Measurements from ENCODE around the gene B4GALT5.
A peak's percentile ranks its signal among the peaks of the same experiment; 100 is the strongest.

The B4GALT5 gene

GRCh38 chr20:49592120-49592519, 121.6 kb downstream of the B4GALT5 start:
- TF ChIP-seq, protein P1, sequence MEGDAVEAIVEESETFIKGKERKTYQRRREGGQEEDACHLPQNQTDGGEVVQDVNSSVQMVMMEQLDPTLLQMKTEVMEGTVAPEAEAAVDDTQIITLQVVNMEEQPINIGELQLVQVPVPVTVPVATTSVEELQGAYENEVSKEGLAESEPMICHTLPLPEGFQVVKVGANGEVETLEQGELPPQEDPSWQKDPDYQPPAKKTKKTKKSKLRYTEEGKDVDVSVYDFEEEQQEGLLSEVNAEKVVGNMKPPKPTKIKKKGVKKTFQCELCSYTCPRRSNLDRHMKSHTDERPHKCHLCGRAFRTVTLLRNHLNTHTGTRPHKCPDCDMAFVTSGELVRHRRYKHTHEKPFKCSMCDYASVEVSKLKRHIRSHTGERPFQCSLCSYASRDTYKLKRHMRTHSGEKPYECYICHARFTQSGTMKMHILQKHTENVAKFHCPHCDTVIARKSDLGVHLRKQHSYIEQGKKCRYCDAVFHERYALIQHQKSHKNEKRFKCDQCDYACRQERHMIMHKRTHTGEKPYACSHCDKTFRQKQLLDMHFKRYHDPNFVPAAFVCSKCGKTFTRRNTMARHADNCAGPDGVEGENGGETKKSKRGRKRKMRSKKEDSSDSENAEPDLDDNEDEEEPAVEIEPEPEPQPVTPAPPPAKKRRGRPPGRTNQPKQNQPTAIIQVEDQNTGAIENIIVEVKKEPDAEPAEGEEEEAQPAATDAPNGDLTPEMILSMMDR (IDR thresholded peaks at IDR 0.05) = no peak
- H3K36me3 Mint-ChIP-seq (ENCODE audit: low read depth) = no peaks in the 10 kb centered on the region
- no peak overlapping the region for H3K4me3 Mint-ChIP-seq
- H3K4me1 Mint-ChIP-seq = peaks cover 39% of the 10 kb centered on the region
- no peak for DNase-seq
- H3K27ac Mint-ChIP-seq = no peak overlapping the region
- peaks cover 21% of the 10 kb centered on the region for H3K27me3 Mint-ChIP-seq (ENCODE audit: low read depth, poor library complexity)
- no peaks in the 10 kb centered on the region for H3K9me3 Mint-ChIP-seq

DNA sequence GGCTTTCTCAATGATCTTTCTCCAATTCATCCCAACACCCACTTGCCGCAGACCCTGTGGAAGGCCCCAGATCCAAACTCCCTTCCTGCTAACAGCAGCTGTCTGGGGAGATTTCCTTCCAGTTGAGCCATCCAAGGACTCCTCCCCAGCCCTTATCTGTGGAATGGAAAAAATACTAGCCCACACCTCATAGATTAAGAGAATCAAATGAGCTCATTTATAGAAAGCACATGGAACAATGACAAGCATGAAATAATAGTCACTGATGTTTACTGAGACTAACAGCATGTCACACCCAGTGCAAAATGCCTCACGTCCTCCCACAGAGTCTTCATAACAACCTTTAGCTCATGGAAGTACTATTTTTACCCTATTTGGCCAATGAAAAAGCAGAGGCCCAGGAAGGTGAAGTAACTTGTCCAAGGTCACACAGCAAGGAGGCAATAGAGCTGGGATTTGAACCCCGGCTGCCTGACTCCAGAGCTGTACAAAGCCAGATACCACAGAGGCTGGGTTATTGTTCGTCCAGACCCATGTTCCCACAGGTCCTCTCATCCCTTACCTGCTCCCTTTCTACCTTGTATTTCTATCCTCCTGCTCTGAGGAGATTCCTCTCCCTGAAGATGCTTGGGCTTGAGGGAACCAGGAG, 122.3 kb downstream of the B4GALT5 start:
- no peak for DNase-seq
- no peaks in the 10 kb centered on the region for H3K36me3 Mint-ChIP-seq (ENCODE audit: low read depth)
- H3K27ac Mint-ChIP-seq = peak overlapping the region; percentile 84
- no peak overlapping the region for H3K4me3 Mint-ChIP-seq
- H3K4me1 Mint-ChIP-seq = peaks cover 41% of the 10 kb centered on the region
- peaks cover 21% of the 10 kb centered on the region for H3K27me3 Mint-ChIP-seq (ENCODE audit: low read depth, poor library complexity)
- H3K9me3 Mint-ChIP-seq = no peaks in the 10 kb centered on the region
- TF ChIP-seq, protein P1 (IDR thresholded peaks at IDR 0.05) = no peak

DNA sequence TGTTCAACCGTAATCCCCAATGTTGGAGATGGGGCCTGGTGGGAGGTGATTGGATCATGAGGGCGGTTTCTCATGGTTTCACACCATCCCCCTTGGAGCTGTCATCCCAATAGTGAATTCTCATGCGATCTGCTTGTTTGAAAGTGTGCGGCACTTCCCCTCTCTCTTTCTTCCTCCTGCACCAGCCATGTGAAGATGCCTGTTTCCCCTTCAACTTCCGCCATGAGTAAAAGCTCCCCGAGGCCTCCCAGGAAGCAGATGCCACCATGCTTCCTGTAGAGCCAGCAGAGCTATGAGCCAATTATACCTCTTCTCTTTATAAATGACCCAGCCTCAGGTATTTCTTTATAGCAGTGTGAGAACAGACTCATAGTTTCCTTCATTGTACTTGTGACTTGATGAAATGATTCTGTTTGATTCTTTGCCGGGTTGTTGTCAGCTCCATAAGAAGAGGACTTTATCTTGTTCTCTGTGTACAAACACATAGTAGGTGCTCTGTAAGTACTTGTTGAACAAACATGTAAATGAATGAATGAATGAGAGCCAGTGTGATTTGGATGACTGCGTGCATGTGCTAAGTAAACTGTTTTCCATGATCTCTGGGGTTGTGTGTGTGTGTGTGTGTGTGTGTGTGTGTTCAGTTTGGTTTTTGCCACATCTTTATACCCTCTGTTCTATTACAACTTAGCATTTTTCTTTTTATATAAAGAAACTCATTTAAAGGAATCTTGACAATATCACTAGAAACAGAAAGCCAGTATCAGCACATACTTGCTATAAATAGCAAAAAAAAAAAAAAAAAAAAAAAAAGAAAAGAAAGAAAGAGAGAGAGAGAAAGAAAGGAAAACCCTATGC, 123.3 kb downstream of the B4GALT5 start:
- Mint-ChIP-seq H3K4me3 (no peak overlapping the region), H3K9me3 (no peaks in the 10 kb centered on the region), H3K27me3 (ENCODE audit: low read depth, poor library complexity) (peaks cover 21% of the 10 kb centered on the region), H3K36me3 (ENCODE audit: low read depth) (no peaks in the 10 kb centered on the region), H3K4me1 (peaks cover 41% of the 10 kb centered on the region), H3K27ac (no peak overlapping the region)
- no peak for DNase-seq
- TF ChIP-seq, protein P1 (IDR thresholded peaks at IDR 0.05) = no peak

- Mint-ChIP-seq H3K27me3 (ENCODE audit: low read depth, poor library complexity) (peaks cover 21% of the 10 kb centered on the region), H3K4me3 (no peak overlapping the region), H3K9me3 (no peaks in the 10 kb centered on the region), H3K4me1 (peaks cover 37% of the 10 kb centered on the region), H3K27ac (no peak overlapping the region), H3K36me3 (ENCODE audit: low read depth) (no peaks in the 10 kb centered on the region)
- DNase-seq = no peak
- TF ChIP-seq, protein P1 (IDR thresholded peaks at IDR 0.05) = no peak
These were observed 123.9 kb downstream of the B4GALT5 start for GRCh38 chr20:49589747-49590146.

GRCh38 chr20:49587111-49587570, 126.5 kb downstream of the B4GALT5 start:
- Mint-ChIP-seq H3K36me3 (ENCODE audit: low read depth) (no peaks in the 10 kb centered on the region), H3K27me3 (ENCODE audit: low read depth, poor library complexity) (peaks cover 20% of the 10 kb centered on the region), H3K27ac (peak overlapping the region; percentile 35), H3K4me3 (no peak overlapping the region), H3K9me3 (peaks cover 10% of the 10 kb centered on the region), H3K4me1 (peaks cover 38% of the 10 kb centered on the region)
- TF ChIP-seq, protein P1 (IDR thresholded peaks at IDR 0.05) = no peak
- DNase-seq = no peak
